OCI-LY1 (cell line): ENCODE measurements around the gene CTNND2.

ENCODE experiments used
- H2AFZ ChIP-seq: fragments of 200-600 bp; sonication (generic), shearing (Covaris generic); 2 replicates; pipeline ENCODE4 v1.6.0; 2014; ENCODE audit warnings: antibody characterized with exemption, mild to moderate bottlenecking, low read length
- H3F3A ChIP-seq: fragments of 200-600 bp; sonication (generic), shearing (Covaris generic); 2 replicates; pipeline ENCODE4 v1.6.0; 2014; ENCODE audit warnings: mild to moderate bottlenecking, antibody characterized with exemption, low read length, moderate library complexity; ENCODE audit not compliant: insufficient read depth
- H3K27ac ChIP-seq: fragments of 200-600 bp; sonication (generic); 2 replicates; pipeline ENCODE4 v1.5.1; 2014; ENCODE audit warnings: low read length, mixed run types, mild to moderate bottlenecking, low read depth; ENCODE audit not compliant: poor library complexity, severe bottlenecking
- H3K27me3 ChIP-seq: fragments of 200-600 bp; sonication (generic); 2 replicates; pipeline ENCODE4 v1.6.0; 2014; ENCODE audit warnings: antibody characterized with exemption, mild to moderate bottlenecking, low read length, moderate library complexity; ENCODE audit not compliant: insufficient read depth
- H3K36me3 ChIP-seq: fragments of 200-600 bp; sonication (generic); 2 replicates; pipeline ENCODE4 v1.6.1; 2014; ENCODE audit warnings: mild to moderate bottlenecking, antibody characterized with exemption, low read length, moderate library complexity, mixed read lengths; ENCODE audit not compliant: insufficient read depth
- H3K4me1 ChIP-seq: fragments of 200-600 bp; sonication (generic); 2 replicates; pipeline ENCODE4 v1.5.1; 2014; ENCODE audit warnings: mild to moderate bottlenecking, low read length, moderate library complexity; ENCODE audit not compliant: insufficient read depth, severe bottlenecking
- H3K4me2 ChIP-seq: fragments of 200-600 bp; sonication (generic), shearing (Covaris generic); 2 replicates; pipeline ENCODE4 v1.6.1; 2014; ENCODE audit warnings: low read length
- H3K4me3 ChIP-seq: fragments of 200-600 bp; sonication (generic); 2 replicates; pipeline ENCODE4 v1.5.1; 2014; ENCODE audit warnings: low read length, low read depth, mild to moderate bottlenecking, mixed read lengths; ENCODE audit not compliant: poor library complexity, severe bottlenecking
- H3K79me2 ChIP-seq: fragments of 200-600 bp; shearing (Covaris generic); 2 replicates; pipeline ENCODE4 v1.6.1; 2016; ENCODE audit warnings: mixed run types, low read length, mixed read lengths; ENCODE audit not compliant: insufficient read depth
- H3K9ac ChIP-seq: fragments of 200-600 bp; sonication (generic), shearing (Covaris generic); 2 replicates; pipeline ENCODE4 v1.6.1; 2014; ENCODE audit warnings: mild to moderate bottlenecking, low read length, mixed read lengths
- H3K9me2 ChIP-seq: fragments of 200-600 bp; sonication (generic), shearing (Covaris generic); 2 replicates; pipeline ENCODE4 v1.6.1; 2014; ENCODE audit warnings: low read depth, mild to moderate bottlenecking, low read length, mixed read lengths
- H3K9me3 ChIP-seq: fragments of 200-600 bp; shearing (Covaris generic); 2 replicates; pipeline ENCODE4 v1.6.1; 2014; ENCODE audit warnings: low read length, mixed read lengths
- H4K20me1 ChIP-seq: fragments of 200-600 bp; sonication (generic), shearing (Covaris generic); 2 replicates; pipeline ENCODE4 v1.6.0; 2016; ENCODE audit warnings: mild to moderate bottlenecking, low read length; ENCODE audit not compliant: insufficient read depth
- CTCF ChIP-seq: fragments of 200-600 bp; sonication (generic), shearing (Covaris generic); IDR thresholded peaks from 2 replicates; pipeline ENCODE4 v1.5.1; 2017; ENCODE audit warnings: mild to moderate bottlenecking, antibody characterized with exemption, low read length, moderate library complexity, mixed read lengths
- EZH2 ChIP-seq: fragments of 200-600 bp; sonication (generic), shearing (Covaris generic); IDR thresholded peaks from 2 replicates; pipeline ENCODE4 v1.8.0; 2017; ENCODE audit warnings: borderline replicate concordance, mixed run types, mild to moderate bottlenecking, antibody characterized with exemption, low read length, moderate library complexity, mixed read lengths

Gene CTNND2

GRCh38 chr5:11130131-11130530, 774.1 kb downstream of the CTNND2 start:
- H3K9me3 ChIP-seq, result no peaks in the 10 kb centered on the region
- H3K9ac ChIP-seq, result no peak overlapping the region
- H3K27ac ChIP-seq, result no peak overlapping the region
- no peaks in the 10 kb centered on the region for H3F3A ChIP-seq
- H3K4me2 ChIP-seq, result no peak overlapping the region
- H3K27me3 ChIP-seq, result no peaks in the 10 kb centered on the region
- no peak overlapping the region for H2AFZ ChIP-seq
- no peaks in the 10 kb centered on the region for H4K20me1 ChIP-seq
- H3K4me3 ChIP-seq, result no peak overlapping the region
- H3K79me2 ChIP-seq, result no peaks in the 10 kb centered on the region
- no peak for TF ChIP-seq EZH2
- TF ChIP-seq CTCF, result no peak
- no peaks in the 10 kb centered on the region for H3K36me3 ChIP-seq
- no peaks in the 10 kb centered on the region for H3K9me2 ChIP-seq
- H3K4me1 ChIP-seq, result no peaks in the 10 kb centered on the region

GRCh38 chr5:11128021-11128420, 776.2 kb downstream of the CTNND2 start:
- no peaks in the 10 kb centered on the region for H3K9me2 ChIP-seq
- H3K4me2 ChIP-seq, result no peak overlapping the region
- H4K20me1 ChIP-seq, result no peaks in the 10 kb centered on the region
- H3F3A ChIP-seq, result no peaks in the 10 kb centered on the region
- no peaks in the 10 kb centered on the region for H3K36me3 ChIP-seq
- no peak overlapping the region for H3K27ac ChIP-seq
- H3K79me2 ChIP-seq, result no peaks in the 10 kb centered on the region
- no peak overlapping the region for H3K9ac ChIP-seq
- no peaks in the 10 kb centered on the region for H3K9me3 ChIP-seq
- H3K4me3 ChIP-seq, result no peak overlapping the region
- TF ChIP-seq EZH2 (no peak), CTCF (no peak)
- H3K4me1 ChIP-seq, result no peaks in the 10 kb centered on the region
- no peaks in the 10 kb centered on the region for H3K27me3 ChIP-seq
- H2AFZ ChIP-seq, result no peak overlapping the region

GRCh38 chr5:11126844-11127243, 777.4 kb downstream of the CTNND2 start:
- H3K4me3 ChIP-seq, result no peak overlapping the region
- no peak overlapping the region for H2AFZ ChIP-seq
- H3K27me3 ChIP-seq, result no peaks in the 10 kb centered on the region
- H3K4me2 ChIP-seq, result no peak overlapping the region
- no peak overlapping the region for H3K27ac ChIP-seq
- H3K36me3 ChIP-seq, result no peaks in the 10 kb centered on the region
- H3K9me2 ChIP-seq, result no peaks in the 10 kb centered on the region
- no peak overlapping the region for H3K9ac ChIP-seq
- no peaks in the 10 kb centered on the region for H3F3A ChIP-seq
- H3K9me3 ChIP-seq, result no peaks in the 10 kb centered on the region
- TF ChIP-seq EZH2 (no peak), CTCF (no peak)
- no peaks in the 10 kb centered on the region for H3K4me1 ChIP-seq
- no peaks in the 10 kb centered on the region for H4K20me1 ChIP-seq
- no peaks in the 10 kb centered on the region for H3K79me2 ChIP-seq
